SK-N-SH (cell line): ENCODE measurements around the gene MAGI2. TPM values are rescaled to one million over a fixed set of nuclear protein-coding genes. Genes with fewer than 3 reads are reported as not detected.

ENCODE experiments used
- CTCF ChIA-PET: fragments of 300-600, 350-600 bp; formaldehyde crosslinking; extraction: SDS; loops from one replicate; lab custom pipeline; 2021; lab: Yijun Ruan, JAX
- POLR2A ChIA-PET: fragments of 350-600 bp; sonication (Branson Sonifier 250); formaldehyde crosslinking; extraction: SDS; loops from one replicate; lab custom pipeline; 2020; ENCODE audit warnings: antibody characterized with exemption, inconsistent platforms; lab: Yijun Ruan, JAX
- DNase-seq: peaks from one replicate; pipeline ENCODE4 v3.0.0; 2012
- H2AFZ ChIP-seq: fragments of 200-600 bp; sonication (generic); 2 replicates; pipeline ENCODE4 v1.8.1; 2016; ENCODE audit warnings: antibody characterized with exemption, mild to moderate bottlenecking, low read depth
- H3F3A ChIP-seq: fragments of 200-600 bp; sonication (generic); replicated peaks from 2 replicates; pipeline ENCODE3; 2016; ENCODE audit warnings: antibody characterized with exemption, mild to moderate bottlenecking; ENCODE audit not compliant: insufficient read depth
- H3K27ac ChIP-seq, 2 experiments: fragments of 200-500 bp in 1 of 2; fragments of 200-600 bp in 1 of 2; sonication (Bioruptor generic) in 1 of 2; sonication (generic), shearing (Covaris generic) in 1 of 2; 2 replicates each; pipeline versions ENCODE4 v1.5.1 to v1.6.1; 2014 to 2016; ENCODE audit warnings: low read depth in 2 of 2, inconsistent platforms in 1 of 2, low read length in 1 of 2, mild to moderate bottlenecking in 1 of 2, mixed read lengths in 1 of 2
- H3K27me3 ChIP-seq: fragments of 200-600 bp; sonication (generic), shearing (Covaris generic); 2 replicates; pipeline ENCODE4 v1.6.1; 2016; ENCODE audit warnings: mixed run types; ENCODE audit not compliant: insufficient read depth
- H3K36me3 ChIP-seq, 2 experiments: fragments of 200-500 bp in 1 of 2; fragments of 200-600 bp in 1 of 2; sonication (Bioruptor generic) in 1 of 2; sonication (generic) in 1 of 2; replicated peaks in 1 of 2; 2 replicates each; pipeline versions ENCODE3 to v1.5.1; 2014 to 2016; ENCODE audit warnings: low read length in 1 of 2, mild to moderate bottlenecking in 1 of 2; ENCODE audit not compliant: insufficient read depth in 2 of 2, control insufficient read depth in 1 of 2
- H3K4me1 ChIP-seq, 2 experiments: fragments of 200-500 bp in 1 of 2; fragments of 200-600 bp in 1 of 2; sonication (Bioruptor generic) in 1 of 2; sonication (generic), shearing (Covaris generic) in 1 of 2; 2 replicates each; pipeline versions ENCODE4 v1.5.1 to v1.6.1; 2014 to 2016; ENCODE audit warnings: low read depth in 1 of 2, low read length in 1 of 2, mixed run types in 1 of 2; ENCODE audit not compliant: insufficient read depth in 2 of 2, control insufficient read depth in 1 of 2
- H3K4me2 ChIP-seq: fragments of 200-600 bp; sonication (generic), shearing (Covaris generic); 2 replicates; pipeline ENCODE4 v1.6.1; 2017; ENCODE audit warnings: mixed run types
- H3K4me3 ChIP-seq, 2 experiments: fragments of 200-500 bp in 1 of 2; fragments of 200-600 bp in 1 of 2; sonication (Bioruptor generic) in 1 of 2; sonication (generic), shearing (Covaris generic) in 1 of 2; 2 replicates each; pipeline versions ENCODE4 v1.5.1 to v1.8.1; 2014 to 2016; ENCODE audit warnings: low read depth in 2 of 2, inconsistent platforms in 1 of 2, low read length in 1 of 2, mild to moderate bottlenecking in 1 of 2, mixed read lengths in 1 of 2, moderate library complexity in 1 of 2
- H3K79me2 ChIP-seq: fragments of 200-600 bp; sonication (generic); 2 replicates; pipeline ENCODE4 v1.8.1; 2017; ENCODE audit warnings: mild to moderate bottlenecking; ENCODE audit not compliant: insufficient read depth
- H3K9ac ChIP-seq: fragments of 200-600 bp; sonication (generic); 2 replicates; pipeline ENCODE4 v1.6.1; 2017; ENCODE audit warnings: mixed run types
- H3K9me2 ChIP-seq: fragments of 200-600 bp; sonication (generic); 2 replicates; pipeline ENCODE4 v1.6.1; 2017; ENCODE audit warnings: mixed run types
- H3K9me3 ChIP-seq: fragments of 200-600 bp; sonication (generic); 2 replicates; pipeline ENCODE4 v1.6.1; 2017; ENCODE audit warnings: mixed run types, mild to moderate bottlenecking, moderate library complexity
- H4K20me1 ChIP-seq: fragments of 200-600 bp; sonication (generic); 2 replicates; pipeline ENCODE4 v1.6.1; 2017; ENCODE audit warnings: mild to moderate bottlenecking, mixed run types; ENCODE audit not compliant: insufficient read depth
- EP300 ChIP-seq, 2 experiments: IDR thresholded peaks; 2 replicates each; pipeline versions ENCODE4 v1.4.0 to v1.6.1; 2012; ENCODE audit warnings: borderline replicate concordance in 1 of 2, low read depth in 1 of 2, low read length in 1 of 2
- FOSL2 ChIP-seq: IDR thresholded peaks from 2 replicates; pipeline ENCODE4 v1.4.0; 2012; ENCODE audit warnings: low read depth, mild to moderate bottlenecking, moderate library complexity, borderline replicate concordance
- FOXM1 ChIP-seq: IDR thresholded peaks from 2 replicates; pipeline ENCODE4 v1.4.0; 2012; ENCODE audit warnings: low read depth, mild to moderate bottlenecking
- POLR2AphosphoS5 ChIP-seq: IDR thresholded peaks from 2 replicates; pipeline ENCODE4 v1.6.1; 2012; ENCODE audit warnings: low read depth, low read length
- RAD21 ChIP-seq: IDR thresholded peaks from 2 replicates; pipeline ENCODE4 v1.6.1; 2012; ENCODE audit warnings: mild to moderate bottlenecking, low read length
- RCOR1 ChIP-seq: fragments of 150-350 bp; IDR thresholded peaks from 2 replicates; pipeline ENCODE4 v1.6.1; 2017; ENCODE audit warnings: antibody characterized with exemption, low read length
- SMC3 ChIP-seq: IDR thresholded peaks from 2 replicates; pipeline ENCODE4 v1.6.1; 2012; ENCODE audit warnings: low read depth, low read length, improper control_type of control experiment
- USF2 ChIP-seq: fragments of 150-350 bp; IDR thresholded peaks from 2 replicates; pipeline ENCODE4 v1.6.1; 2017; ENCODE audit warnings: antibody characterized with exemption, low read length, low read depth, borderline replicate concordance
- WGBS: methylation state at CpG from one replicate; pipeline ENCODE4 v1.1.6; 2017; ENCODE audit warnings: low lambda C conversion rate; 5-methylcytosine and 5-hydroxymethylcytosine counted together
- polyA plus RNA-seq, 3 experiments: library from polyadenylated mRNA; depleted of rRNA; stranded (reverse); fragments of >200 nt; gene quantifications; 2 replicates each; pipeline ENCODE4 v1.2.3, GENCODE V29; 2012
- TF ChIP-seq, protein P1 (sequence below): IDR thresholded peaks from 2 replicates; pipeline ENCODE4 v1.4.0; 2012; ENCODE audit warnings: low read depth, borderline replicate concordance
- TF ChIP-seq, protein P2 (sequence below): fragments of 200-600 bp; sonication (generic); IDR thresholded peaks from 2 replicates; pipeline ENCODE4 v1.6.1; 2017; ENCODE audit warnings: antibody characterized with exemption, mild to moderate bottlenecking, moderate library complexity
- TF ChIP-seq, protein P3 (sequence below): IDR thresholded peaks from 2 replicates; pipeline ENCODE4; 2012
- TF ChIP-seq, protein P4 (sequence below): IDR thresholded peaks from 2 replicates; pipeline ENCODE4 v1.4.0; 2012; ENCODE audit warnings: low read depth, borderline replicate concordance

MAGI2 gene
- polyA plus RNA-seq, 1 of the 3 experiments (the other 2 are of a cell fraction): 1.1 TPM

- H3K79me2 ChIP-seq: no peaks in the 10 kb centered on the region
- 96% methylated on average over 1 of the region's 1 CpG for WGBS
- DNase-seq: no peak
- ChIA-PET POLR2A (no interaction called here), CTCF (interaction anchor here (1.0 to 1.1 kb wide), 2 partner anchors 9 to 234 kb away, joined by 3 to 4 read pairs; no protein-coding TSS in a partner anchor)
- H3K9me2 ChIP-seq: no peaks in the 10 kb centered on the region
- H3F3A ChIP-seq: peaks cover 6% of the 10 kb centered on the region
- no peak overlapping the region for H3K4me3 ChIP-seq
- no peak overlapping the region for H3K9ac ChIP-seq
- H3K27me3 ChIP-seq: no peaks in the 10 kb centered on the region
- H3K9me3 ChIP-seq: no peaks in the 10 kb centered on the region
- H3K4me1 ChIP-seq: no peaks in the 10 kb centered on the region; a peak in 1 of 4 replicates
- H4K20me1 ChIP-seq: no peaks in the 10 kb centered on the region
- no peak overlapping the region for H3K27ac ChIP-seq
- H3K36me3 ChIP-seq: no peaks in the 10 kb centered on the region
- no peak overlapping the region for H2AFZ ChIP-seq
- no peak overlapping the region for H3K4me2 ChIP-seq
- TF ChIP-seq EP300 (IDR thresholded peaks at IDR 0.05; ENCODE audit: borderline replicate concordance in 1 of 2, low read depth in 1 of 2, low read length in 1 of 2) (no peak), FOXM1 (no peak), RAD21 (peak; percentile 33; the same call in 1 of the 2 replicates), FOSL2 (no peak), SMC3 (peak; percentile 22; the same call in 1 of the 2 replicates), RCOR1 (no peak)
- TF ChIP-seq, protein P1, sequence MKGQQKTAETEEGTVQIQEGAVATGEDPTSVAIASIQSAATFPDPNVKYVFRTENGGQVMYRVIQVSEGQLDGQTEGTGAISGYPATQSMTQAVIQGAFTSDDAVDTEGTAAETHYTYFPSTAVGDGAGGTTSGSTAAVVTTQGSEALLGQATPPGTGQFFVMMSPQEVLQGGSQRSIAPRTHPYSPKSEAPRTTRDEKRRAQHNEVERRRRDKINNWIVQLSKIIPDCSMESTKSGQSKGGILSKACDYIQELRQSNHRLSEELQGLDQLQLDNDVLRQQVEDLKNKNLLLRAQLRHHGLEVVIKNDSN: no peak
- TF ChIP-seq, protein P2, sequence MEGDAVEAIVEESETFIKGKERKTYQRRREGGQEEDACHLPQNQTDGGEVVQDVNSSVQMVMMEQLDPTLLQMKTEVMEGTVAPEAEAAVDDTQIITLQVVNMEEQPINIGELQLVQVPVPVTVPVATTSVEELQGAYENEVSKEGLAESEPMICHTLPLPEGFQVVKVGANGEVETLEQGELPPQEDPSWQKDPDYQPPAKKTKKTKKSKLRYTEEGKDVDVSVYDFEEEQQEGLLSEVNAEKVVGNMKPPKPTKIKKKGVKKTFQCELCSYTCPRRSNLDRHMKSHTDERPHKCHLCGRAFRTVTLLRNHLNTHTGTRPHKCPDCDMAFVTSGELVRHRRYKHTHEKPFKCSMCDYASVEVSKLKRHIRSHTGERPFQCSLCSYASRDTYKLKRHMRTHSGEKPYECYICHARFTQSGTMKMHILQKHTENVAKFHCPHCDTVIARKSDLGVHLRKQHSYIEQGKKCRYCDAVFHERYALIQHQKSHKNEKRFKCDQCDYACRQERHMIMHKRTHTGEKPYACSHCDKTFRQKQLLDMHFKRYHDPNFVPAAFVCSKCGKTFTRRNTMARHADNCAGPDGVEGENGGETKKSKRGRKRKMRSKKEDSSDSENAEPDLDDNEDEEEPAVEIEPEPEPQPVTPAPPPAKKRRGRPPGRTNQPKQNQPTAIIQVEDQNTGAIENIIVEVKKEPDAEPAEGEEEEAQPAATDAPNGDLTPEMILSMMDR: peak; percentile 42; the same call in 1 of the 2 replicates
These were observed 48.7 kb upstream of the MAGI2 start for GRCh38 chr7:79502151-79502550.

DNA sequence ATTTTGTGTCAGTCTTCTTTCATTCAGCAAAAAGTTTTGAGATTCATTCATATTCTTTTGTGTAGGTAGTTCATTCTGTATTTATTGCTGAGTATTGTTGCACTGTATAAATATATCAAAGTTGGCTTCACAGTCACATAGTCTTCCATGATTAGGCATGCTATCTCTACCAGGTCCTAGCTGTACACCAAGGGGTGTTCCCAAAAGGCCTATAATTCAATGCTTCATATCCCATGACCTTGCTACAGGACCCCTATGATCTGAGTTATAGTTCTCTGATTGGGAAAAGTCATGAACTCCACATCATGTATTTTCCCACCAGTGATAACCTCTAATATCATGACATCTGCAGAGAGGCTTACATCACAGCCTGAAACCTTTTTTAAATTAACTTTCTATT, 47.3 kb upstream of the MAGI2 start:
- peaks cover 0 to 6% of the 10 kb centered on the region in 2 experiments; a peak in 2 of 4 replicates for H3K4me1 ChIP-seq
- H3K9ac ChIP-seq: no peak overlapping the region
- H3K27ac ChIP-seq: no peak overlapping the region
- no peak overlapping the region for H2AFZ ChIP-seq
- peaks cover 5% of the 10 kb centered on the region for H3F3A ChIP-seq
- ChIA-PET POLR2A (no interaction called here), CTCF (no interaction called here)
- no peaks in the 10 kb centered on the region for H3K9me2 ChIP-seq
- no peaks in the 10 kb centered on the region for H4K20me1 ChIP-seq
- no peaks in the 10 kb centered on the region for H3K27me3 ChIP-seq
- no peak overlapping the region for H3K4me3 ChIP-seq
- no peaks in the 10 kb centered on the region for H3K79me2 ChIP-seq
- TF ChIP-seq SMC3 (no peak), POLR2AphosphoS5 (no peak), USF2 (no peak)
- TF ChIP-seq, protein P2: no peak
- TF ChIP-seq, protein P3, sequence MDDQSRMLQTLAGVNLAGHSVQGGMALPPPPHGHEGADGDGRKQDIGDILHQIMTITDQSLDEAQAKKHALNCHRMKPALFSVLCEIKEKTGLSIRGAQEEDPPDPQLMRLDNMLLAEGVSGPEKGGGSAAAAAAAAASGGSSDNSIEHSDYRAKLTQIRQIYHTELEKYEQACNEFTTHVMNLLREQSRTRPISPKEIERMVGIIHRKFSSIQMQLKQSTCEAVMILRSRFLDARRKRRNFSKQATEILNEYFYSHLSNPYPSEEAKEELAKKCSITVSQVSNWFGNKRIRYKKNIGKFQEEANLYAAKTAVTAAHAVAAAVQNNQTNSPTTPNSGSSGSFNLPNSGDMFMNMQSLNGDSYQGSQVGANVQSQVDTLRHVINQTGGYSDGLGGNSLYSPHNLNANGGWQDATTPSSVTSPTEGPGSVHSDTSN: no peak
- TF ChIP-seq, protein P4, sequence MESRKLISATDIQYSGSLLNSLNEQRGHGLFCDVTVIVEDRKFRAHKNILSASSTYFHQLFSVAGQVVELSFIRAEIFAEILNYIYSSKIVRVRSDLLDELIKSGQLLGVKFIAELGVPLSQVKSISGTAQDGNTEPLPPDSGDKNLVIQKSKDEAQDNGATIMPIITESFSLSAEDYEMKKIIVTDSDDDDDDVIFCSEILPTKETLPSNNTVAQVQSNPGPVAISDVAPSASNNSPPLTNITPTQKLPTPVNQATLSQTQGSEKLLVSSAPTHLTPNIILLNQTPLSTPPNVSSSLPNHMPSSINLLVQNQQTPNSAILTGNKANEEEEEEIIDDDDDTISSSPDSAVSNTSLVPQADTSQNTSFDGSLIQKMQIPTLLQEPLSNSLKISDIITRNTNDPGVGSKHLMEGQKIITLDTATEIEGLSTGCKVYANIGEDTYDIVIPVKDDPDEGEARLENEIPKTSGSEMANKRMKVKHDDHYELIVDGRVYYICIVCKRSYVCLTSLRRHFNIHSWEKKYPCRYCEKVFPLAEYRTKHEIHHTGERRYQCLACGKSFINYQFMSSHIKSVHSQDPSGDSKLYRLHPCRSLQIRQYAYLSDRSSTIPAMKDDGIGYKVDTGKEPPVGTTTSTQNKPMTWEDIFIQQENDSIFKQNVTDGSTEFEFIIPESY: no peak
- H3K36me3 ChIP-seq: no peaks in the 10 kb centered on the region
- H3K9me3 ChIP-seq: no peaks in the 10 kb centered on the region
- no peak overlapping the region for H3K4me2 ChIP-seq
- DNase-seq: no peak
